ENCODE measurements around the gene ZNF524. TPM values are rescaled to one million over a fixed set of nuclear protein-coding genes. Genes with fewer than 3 reads are reported as not detected.

Gene ZNF524
- polyA plus RNA-seq, 1 experiment, result 2.6 TPM

GRCh38 chr19:55617426-55617825 is 17.3 kb downstream of the ZNF524 start:
- Histone ChIP-seq H3K9me3 (ENCODE audit: control insufficient read depth, insufficient read depth, low read length) (peaks cover 7% of the 10 kb centered on the region; the same call in 1 of the 2 replicates), H3K27me3 (ENCODE audit: control insufficient read depth, insufficient read depth, low read length) (no peaks in the 10 kb centered on the region), H3K4me3 (ENCODE audit: low read depth, low read length) (no peak overlapping the region), H3K27ac (ENCODE audit: low read depth, low read length) (no peak overlapping the region)
- POLR2A ChIA-PET, result no interaction called here
- CTCF ChIA-PET, result interaction anchor here (1.0 to 1.9 kb wide), 3 partner anchors 11 to 114 kb away, joined by 3 to 11 read pairs (median 5); no protein-coding TSS in a partner anchor
- no peak for DNase-seq (ENCODE audit: low read depth, low spot score)
- TF ChIP-seq, protein P1, sequence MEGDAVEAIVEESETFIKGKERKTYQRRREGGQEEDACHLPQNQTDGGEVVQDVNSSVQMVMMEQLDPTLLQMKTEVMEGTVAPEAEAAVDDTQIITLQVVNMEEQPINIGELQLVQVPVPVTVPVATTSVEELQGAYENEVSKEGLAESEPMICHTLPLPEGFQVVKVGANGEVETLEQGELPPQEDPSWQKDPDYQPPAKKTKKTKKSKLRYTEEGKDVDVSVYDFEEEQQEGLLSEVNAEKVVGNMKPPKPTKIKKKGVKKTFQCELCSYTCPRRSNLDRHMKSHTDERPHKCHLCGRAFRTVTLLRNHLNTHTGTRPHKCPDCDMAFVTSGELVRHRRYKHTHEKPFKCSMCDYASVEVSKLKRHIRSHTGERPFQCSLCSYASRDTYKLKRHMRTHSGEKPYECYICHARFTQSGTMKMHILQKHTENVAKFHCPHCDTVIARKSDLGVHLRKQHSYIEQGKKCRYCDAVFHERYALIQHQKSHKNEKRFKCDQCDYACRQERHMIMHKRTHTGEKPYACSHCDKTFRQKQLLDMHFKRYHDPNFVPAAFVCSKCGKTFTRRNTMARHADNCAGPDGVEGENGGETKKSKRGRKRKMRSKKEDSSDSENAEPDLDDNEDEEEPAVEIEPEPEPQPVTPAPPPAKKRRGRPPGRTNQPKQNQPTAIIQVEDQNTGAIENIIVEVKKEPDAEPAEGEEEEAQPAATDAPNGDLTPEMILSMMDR (IDR thresholded peaks at IDR 0.05; ENCODE audit: low read depth, low read length), result no peak

- CTCF ChIA-PET, result interaction anchor here (0.6 to 2.0 kb wide), 4 partner anchors 12 to 151 kb away, joined by 5 to 11 read pairs (median 6); no protein-coding TSS in a partner anchor
- H3K4me3 ChIP-seq (ENCODE audit: low read depth, low read length), result no peak overlapping the region
- TF ChIP-seq, protein P1 (IDR thresholded peaks at IDR 0.05; ENCODE audit: low read depth, low read length), result no peak
- H3K27ac ChIP-seq (ENCODE audit: low read depth, low read length), result no peak overlapping the region
- POLR2A ChIA-PET, result interaction anchor here (0.5 to 0.7 kb wide), 3 partner anchors 16 to 114 kb away, joined by 3 to 8 read pairs (median 6); no protein-coding TSS in a partner anchor
- DNase-seq (ENCODE audit: low read depth, low spot score), result no peak
- peaks cover 7% of the 10 kb centered on the region; the same call in 1 of the 2 replicates for H3K9me3 ChIP-seq (ENCODE audit: control insufficient read depth, insufficient read depth, low read length)
- H3K27me3 ChIP-seq (ENCODE audit: control insufficient read depth, insufficient read depth, low read length), result no peaks in the 10 kb centered on the region
Measured at GRCh38 chr19:55618426-55618825, 18.3 kb downstream of the ZNF524 start.

DNA sequence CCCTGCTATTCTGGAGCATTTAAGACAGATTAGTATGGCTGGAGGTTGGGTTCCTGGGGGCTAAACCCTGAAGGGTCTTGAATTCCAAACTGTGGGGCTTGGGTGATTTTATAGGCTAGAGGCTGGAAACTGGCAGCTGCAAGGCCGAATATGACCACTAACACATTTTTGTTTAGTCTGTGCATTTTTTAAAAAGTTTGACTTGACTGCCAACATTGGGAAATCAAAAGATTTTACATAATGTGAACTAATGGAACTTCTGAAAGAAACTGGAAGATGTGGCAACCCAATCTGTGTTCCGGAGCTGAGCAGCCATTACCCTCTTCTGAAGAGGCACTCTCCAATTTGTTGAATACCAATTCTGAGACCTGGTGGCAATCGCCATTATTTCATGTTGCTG is 19.2 kb downstream of the ZNF524 start:
- H3K9me3 ChIP-seq (ENCODE audit: control insufficient read depth, insufficient read depth, low read length), result peaks cover 7% of the 10 kb centered on the region; the same call in 1 of the 2 replicates
- H3K27ac ChIP-seq (ENCODE audit: low read depth, low read length), result peak overlapping the region; percentile 47

DNA sequence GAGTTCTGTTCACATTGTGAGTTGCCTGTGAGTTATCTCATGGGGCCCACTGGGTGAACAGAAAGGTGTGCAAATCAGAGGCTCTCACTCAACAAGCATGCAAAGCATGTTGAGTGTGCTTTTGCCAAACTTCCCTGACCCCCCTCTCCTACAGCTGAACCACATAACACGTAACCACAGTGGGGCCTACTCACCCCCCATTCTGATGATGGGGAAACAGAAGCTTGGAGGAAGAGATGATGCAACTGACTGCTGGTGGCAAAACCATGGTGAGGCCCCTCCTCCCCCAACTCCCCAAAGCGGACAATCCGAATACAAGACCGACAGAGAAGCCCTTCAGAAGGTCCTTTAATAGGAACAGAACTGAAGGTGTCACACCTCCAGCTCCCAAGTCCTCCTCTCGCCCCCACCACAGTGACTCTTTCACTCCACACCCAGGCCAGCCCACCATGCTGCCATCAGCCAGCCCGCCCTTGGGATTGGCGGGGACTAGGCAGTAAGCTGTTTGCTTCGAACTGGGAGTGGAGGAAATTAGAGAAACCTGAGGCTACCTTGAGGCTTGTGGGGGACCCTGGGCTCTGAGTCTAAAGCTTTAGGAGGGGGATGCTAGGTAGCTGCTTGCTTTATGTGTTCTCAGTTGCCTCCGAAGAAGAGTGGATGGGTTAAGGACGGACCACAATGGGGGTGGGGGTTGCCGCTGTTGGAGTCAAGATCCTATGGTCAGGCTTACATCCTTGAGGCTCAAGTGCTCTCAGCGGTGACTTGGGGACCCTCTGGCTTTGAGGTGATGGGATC is 20.5 kb downstream of the ZNF524 start:
- Histone ChIP-seq H3K27ac (ENCODE audit: low read depth, low read length) (no peak overlapping the region), H3K9me3 (ENCODE audit: control insufficient read depth, insufficient read depth, low read length) (peaks cover 4% of the 10 kb centered on the region; the same call in 1 of the 2 replicates), H3K27me3 (ENCODE audit: control insufficient read depth, insufficient read depth, low read length) (no peaks in the 10 kb centered on the region), H3K4me3 (ENCODE audit: low read depth, low read length) (no peak overlapping the region)
- ChIA-PET CTCF (interaction anchor here (1.2 to 1.5 kb wide), 3 partner anchors 15 to 153 kb away, joined by 3 to 6 read pairs (median 5); partner anchors contain the start of gene ZNF865), POLR2A (interaction anchor here (0.5 to 1.3 kb wide), 2 partner anchors 22 to 49 kb away, joined by 4 to 6 read pairs; partner anchors contain the start of gene FIZ1)
- no peak for DNase-seq (ENCODE audit: low read depth, low spot score)
- TF ChIP-seq, protein P1 (IDR thresholded peaks at IDR 0.05; ENCODE audit: low read depth, low read length), result no peak

More for the DNA sequence above, 19.2 kb downstream of the ZNF524 start:
- TF ChIP-seq, protein P1 (IDR thresholded peaks at IDR 0.05; ENCODE audit: low read depth, low read length), result no peak
- no peaks in the 10 kb centered on the region for H3K27me3 ChIP-seq (ENCODE audit: control insufficient read depth, insufficient read depth, low read length)
- ChIA-PET POLR2A (interaction anchor here (0.6 to 0.7 kb wide), 3 partner anchors 19 to 292 kb away, joined by 3 to 5 read pairs (median 3); partner anchors contain the start of gene ZNF524), CTCF (interaction anchor here (0.6 to 2.0 kb wide), 5 partner anchors 12 to 152 kb away, joined by 3 to 8 read pairs (median 6); partner anchors contain the start of gene ZNF865)
- DNase-seq (ENCODE audit: low read depth, low spot score), result no peak
- H3K4me3 ChIP-seq (ENCODE audit: low read depth, low read length), result no peak overlapping the region

All from AG04450 (cell line).